IMR-90 (cell line): ENCODE measurements around the gene KIAA1614. TPM values are rescaled to one million over a fixed set of nuclear protein-coding genes. Genes with fewer than 3 reads are reported as not detected.

Source experiments
- ATAC-seq: fragments of 200-7000 bp; cut with Tn5 transposase; 2 replicates; pipeline ENCODE4 v1.9.1; 2020; ENCODE audit warnings: low read depth, mild to moderate bottlenecking, moderate library complexity
- BruUV-seq: library from RNA; stranded (reverse); fragments of 400-500 nt; replicated peaks from 2 replicates; lab custom pipeline; 2021; lab: Mats Ljungman, UMichigan
- CTCF ChIA-PET: fragments of 300-600 bp; formaldehyde crosslinking; extraction: SDS; loops from one replicate; lab custom pipeline; 2021; ENCODE audit warnings: antibody characterized with exemption; lab: Yijun Ruan, JAX
- POLR2A ChIA-PET: fragments of 300-600 bp; sonication (Branson Sonifier 250); formaldehyde crosslinking; loops from one replicate; lab custom pipeline; 2022; ENCODE audit warnings: antibody characterized with exemption; ENCODE audit not compliant: unreplicated experiment; lab: Charles Lee
- DNase-seq: peaks from one replicate; pipeline ENCODE4 v3.0.0; 2013
- H2AFZ ChIP-seq: replicated peaks from 2 replicates; pipeline ENCODE3; 2013; ENCODE audit warnings: low read length, mild to moderate bottlenecking; ENCODE audit not compliant: poor library complexity
- H2AK5ac ChIP-seq: 2 replicates; pipeline ENCODE4 v1.6.1; 2013; ENCODE audit warnings: low read depth, low read length, inconsistent platforms
- H2AK9ac ChIP-seq: replicated peaks from 2 replicates; pipeline ENCODE3; 2013; ENCODE audit warnings: mild to moderate bottlenecking, low read depth, low read length, moderate library complexity; ENCODE audit not compliant: poor library complexity
- H2BK120ac ChIP-seq: 2 replicates; pipeline ENCODE4 v1.6.1; 2013; ENCODE audit warnings: low read depth, low read length, inconsistent platforms
- H2BK15ac ChIP-seq: 3 replicates; pipeline ENCODE4 v1.6.1; 2013; ENCODE audit warnings: low read depth, low read length, inconsistent platforms
- H2BK20ac ChIP-seq: 2 replicates; pipeline ENCODE4 v1.6.1; 2013; ENCODE audit warnings: low read depth, mild to moderate bottlenecking, inconsistent platforms, low read length, moderate library complexity
- H2BK5ac ChIP-seq: 2 replicates; pipeline ENCODE4 v1.6.1; 2013; ENCODE audit warnings: mild to moderate bottlenecking, low read depth, low read length, inconsistent platforms; ENCODE audit not compliant: poor library complexity, severe bottlenecking
- H3K14ac ChIP-seq: replicated peaks from 2 replicates; pipeline ENCODE4 v1.6.1; 2013; ENCODE audit warnings: low read depth, low read length, inconsistent platforms
- H3K18ac ChIP-seq: 2 replicates; pipeline ENCODE4 v1.6.1; 2013; ENCODE audit warnings: low read depth, low read length, control low read depth
- H3K23ac ChIP-seq: 2 replicates; pipeline ENCODE4 v1.6.1; 2013; ENCODE audit warnings: low read depth, low read length, inconsistent platforms
- H3K27ac ChIP-seq: 2 replicates; pipeline ENCODE4 v1.5.1; 2013; ENCODE audit warnings: mild to moderate bottlenecking, control low read depth, low read length; ENCODE audit not compliant: insufficient read depth
- H3K27me3 ChIP-seq: 2 replicates; pipeline ENCODE4 v1.6.1; 2013; ENCODE audit warnings: low read length; ENCODE audit not compliant: control insufficient read depth, insufficient read depth
- H3K36me3 ChIP-seq: 2 replicates; pipeline ENCODE4 v1.6.1; 2013; ENCODE audit warnings: low read length, mixed read lengths; ENCODE audit not compliant: control insufficient read depth, insufficient read depth
- H3K4ac ChIP-seq: 2 replicates; pipeline ENCODE4 v1.6.1; 2013; ENCODE audit warnings: low read depth, low read length, inconsistent platforms
- H3K4me1 ChIP-seq: 2 replicates; pipeline ENCODE4 v1.6.1; 2013; ENCODE audit warnings: low read length, mixed read lengths; ENCODE audit not compliant: control insufficient read depth, insufficient read depth
- H3K4me2 ChIP-seq: 2 replicates; pipeline ENCODE4 v1.6.1; 2013; ENCODE audit warnings: low read depth, mild to moderate bottlenecking, control low read depth, low read length, moderate library complexity
- H3K4me3 ChIP-seq: 2 replicates; pipeline ENCODE4 v1.5.1; 2013; ENCODE audit warnings: low read depth, mild to moderate bottlenecking, control low read depth, low read length, moderate library complexity; ENCODE audit not compliant: insufficient read depth
- H3K56ac ChIP-seq: 2 replicates; pipeline ENCODE4 v1.6.1; 2013; ENCODE audit warnings: low read length, inconsistent platforms; ENCODE audit not compliant: insufficient read depth; ENCODE audit errors: extremely low read depth
- H3K79me1 ChIP-seq, 2 experiments: 2 replicates each; pipeline ENCODE4 v1.6.1; 2013; ENCODE audit warnings: low read length in 2 of 2, inconsistent platforms in 1 of 2, low read depth in 1 of 2
- H3K9ac ChIP-seq: 2 replicates; pipeline ENCODE4 v1.6.1; 2013; ENCODE audit warnings: low read depth, low read length, control low read depth
- H3K9me1 ChIP-seq: 2 replicates; pipeline ENCODE4 v1.6.1; 2013; ENCODE audit warnings: low read length, inconsistent platforms; ENCODE audit not compliant: insufficient read depth
- H3K9me3 ChIP-seq: 2 replicates; pipeline ENCODE4 v1.6.1; 2013; ENCODE audit warnings: low read length; ENCODE audit not compliant: control insufficient read depth, insufficient read depth
- H4K20me1 ChIP-seq: 2 replicates; pipeline ENCODE4 v1.6.1; 2013; ENCODE audit warnings: low read length, inconsistent platforms; ENCODE audit not compliant: insufficient read depth
- H4K5ac ChIP-seq: 2 replicates; pipeline ENCODE4 v1.6.1; 2013; ENCODE audit warnings: mild to moderate bottlenecking, low read depth, low read length, control low read depth
- H4K8ac ChIP-seq, 2 experiments: 2 replicates each; pipeline ENCODE4 v1.6.1; 2013; ENCODE audit warnings: low read depth in 2 of 2, low read length in 2 of 2, control low read depth in 1 of 2, inconsistent platforms in 1 of 2
- H4K91ac ChIP-seq: 2 replicates; pipeline ENCODE4 v1.6.1; 2013; ENCODE audit warnings: low read depth, low read length, inconsistent platforms; ENCODE audit not compliant: insufficient read depth
- CHD1 ChIP-seq: IDR thresholded peaks from 2 replicates; pipeline ENCODE4 v1.6.1; 2012; ENCODE audit warnings: low read depth, low read length, improper control_type of control experiment
- MXI1 ChIP-seq: IDR thresholded peaks from 2 replicates; pipeline ENCODE4 v1.6.1; 2012; ENCODE audit warnings: low read depth, mild to moderate bottlenecking, low read length, moderate library complexity, borderline replicate concordance
- NFE2L2 ChIP-seq: fragments of 150-350 bp; IDR thresholded peaks from 2 replicates; pipeline ENCODE4 v1.6.1; 2016; ENCODE audit warnings: low read depth, mild to moderate bottlenecking, low read length
- SMC3 ChIP-seq: fragments of 150-350 bp; IDR thresholded peaks from 2 replicates; pipeline ENCODE4 v1.6.1; 2016; ENCODE audit warnings: low read depth, mild to moderate bottlenecking, antibody characterized with exemption, low read length, moderate library complexity
- WGBS, 2 experiments: methylation state at CpG; one replicate each; pipeline versions ENCODE4 v1.1.5 to v1.1.7; 2013; ENCODE audit warnings: missing lambda C conversion rate in 2 of 2; ENCODE audit not compliant: insufficient read length in 1 of 2; ENCODE audit errors: extremely low coverage in 2 of 2; 5-methylcytosine and 5-hydroxymethylcytosine counted together
- dilution Hi-C: fragments of 300-500 bp; cut with HindIII; formaldehyde crosslinking; loops from one replicate; pipeline ENCODE4 v1.14.3; 2018; ENCODE audit warnings: low sequenced_read_pairs; ENCODE audit not compliant: unreplicated experiment
- in situ Hi-C: fragments of 300-500 bp; cut with MboI; formaldehyde crosslinking; loops from 3 replicates; pipeline ENCODE4 v1.14.3; 2019; ENCODE audit warnings: low sequenced_read_pairs, inconsistent platforms, mixed read lengths
- intact Hi-C: fragments of 100-400 bp; cut with micrococcal nuclease; formaldehyde crosslinking; loops from 2 replicates; pipeline ENCODE4 v1.10.0; 2022
- polyA plus RNA-seq, 3 experiments: library from polyadenylated mRNA; depleted of rRNA; stranded (reverse); fragments of >200 nt; gene quantifications; 2 replicates each; pipeline ENCODE4 v1.2.3, GENCODE V29; 2012; ENCODE audit warnings: low replicate concordance in 1 of 3
- total RNA-seq: library from RNA; depleted of rRNA; stranded (reverse); fragments of >200 nt; gene quantifications from 2 replicates; pipeline ENCODE4 v1.2.3, GENCODE V29; 2012
- TF ChIP-seq, protein P1 (sequence below): conservative IDR thresholded peaks from 2 replicates; pipeline ENCODE4 v1.5.1; 2012; ENCODE audit warnings: mild to moderate bottlenecking, low read depth, low read length, improper control_type of control experiment
- TF ChIP-seq, protein P2 (sequence below): fragments of 150-350 bp; IDR thresholded peaks from 2 replicates; pipeline ENCODE4 v1.6.1; 2016; ENCODE audit warnings: low read depth, mild to moderate bottlenecking, low read length, moderate library complexity, borderline replicate concordance

The KIAA1614 gene
- total and polyA plus RNA-seq, 2 of the 4 experiments (the other 2 are of a cell fraction) = 1.8 to 3.5 TPM

DNA sequence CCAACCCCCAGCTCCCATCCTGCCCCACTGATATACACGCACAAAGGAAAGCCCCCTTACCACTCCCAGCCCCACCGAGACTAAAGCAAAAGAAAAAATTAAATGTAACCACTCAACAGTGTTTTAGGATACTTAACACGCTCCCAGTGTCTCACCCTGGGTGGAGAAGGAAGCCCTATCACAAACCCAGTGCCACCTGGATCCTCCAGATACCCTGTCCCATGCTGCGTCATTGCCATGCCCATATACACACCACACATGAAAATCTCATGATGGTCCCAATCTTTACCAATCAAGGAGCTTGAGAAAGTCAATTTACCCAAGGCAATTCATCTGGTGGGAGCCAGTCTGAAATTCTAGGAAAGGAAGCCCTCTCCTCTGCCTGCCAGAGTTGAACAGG, 11.2 kb downstream of the KIAA1614 start (continued):
- TF ChIP-seq SMC3 = no peak
- TF ChIP-seq CHD1 = no peak
- no peak for TF ChIP-seq NFE2L2

DNA sequence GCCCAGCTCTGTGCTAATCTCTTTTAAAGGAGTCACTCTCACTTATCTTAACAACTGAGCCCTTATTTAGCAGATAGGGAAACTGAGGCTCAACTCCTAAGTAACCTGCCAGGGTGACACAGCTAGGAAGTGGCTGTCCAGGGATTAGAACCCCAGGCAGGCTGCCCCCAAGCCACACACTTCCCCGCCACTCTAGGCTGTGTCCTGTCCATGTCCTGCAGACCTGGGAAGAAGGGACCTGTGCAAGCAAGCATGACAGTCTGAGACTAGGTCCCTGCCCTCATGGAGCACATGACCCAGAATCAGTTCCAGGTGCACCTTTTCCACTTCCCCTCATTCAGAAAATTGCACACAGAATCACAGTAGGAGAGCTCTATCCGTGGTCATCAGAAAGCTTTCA, 12.2 kb downstream of the KIAA1614 start:
- Histone ChIP-seq H3K36me3 (peaks cover 8% of the 10 kb centered on the region; the same call in 1 of the 2 replicates), H4K91ac (no peak overlapping the region), H2AK5ac (no peak overlapping the region), H3K4me3 (no peak overlapping the region), H2BK15ac (no peak overlapping the region), H2AFZ (no peak overlapping the region), H3K9me3 (no peaks in the 10 kb centered on the region), H3K9ac (no peak overlapping the region), H3K14ac (no peak overlapping the region), H3K27me3 (no peaks in the 10 kb centered on the region), H2BK5ac (no peak overlapping the region), H4K20me1 (peaks cover 9% of the 10 kb centered on the region; the same call in 1 of the 2 replicates), H3K4me2 (no peak overlapping the region), H3K4ac (no peak overlapping the region), H3K18ac (no peak overlapping the region), H3K23ac (no peak overlapping the region), H3K79me1 (peaks cover 0 to 2% of the 10 kb centered on the region in 2 experiments; a peak in 1 of 4 replicates), H2BK20ac (no peak overlapping the region), H3K4me1 (peaks cover 16% of the 10 kb centered on the region), H3K56ac (no peak overlapping the region), H4K5ac (no peak overlapping the region), H3K9me1 (0 out of 2 replicates have a peak, but pooled peaks cover 10% of the 10 kb centered on the region), H2AK9ac (no peak overlapping the region), H2BK120ac (no peak overlapping the region), H4K8ac (no peak overlapping the region), H3K27ac (no peak overlapping the region)
- no peak for DNase-seq
- in situ Hi-C loops (no loop called here), dilution Hi-C loops (no loop called here), intact Hi-C loops (no loop called here)
- CTCF ChIA-PET = no interaction called here
- TF ChIP-seq CHD1 (no peak), MXI1 (no peak)
- TF ChIP-seq, protein P1, sequence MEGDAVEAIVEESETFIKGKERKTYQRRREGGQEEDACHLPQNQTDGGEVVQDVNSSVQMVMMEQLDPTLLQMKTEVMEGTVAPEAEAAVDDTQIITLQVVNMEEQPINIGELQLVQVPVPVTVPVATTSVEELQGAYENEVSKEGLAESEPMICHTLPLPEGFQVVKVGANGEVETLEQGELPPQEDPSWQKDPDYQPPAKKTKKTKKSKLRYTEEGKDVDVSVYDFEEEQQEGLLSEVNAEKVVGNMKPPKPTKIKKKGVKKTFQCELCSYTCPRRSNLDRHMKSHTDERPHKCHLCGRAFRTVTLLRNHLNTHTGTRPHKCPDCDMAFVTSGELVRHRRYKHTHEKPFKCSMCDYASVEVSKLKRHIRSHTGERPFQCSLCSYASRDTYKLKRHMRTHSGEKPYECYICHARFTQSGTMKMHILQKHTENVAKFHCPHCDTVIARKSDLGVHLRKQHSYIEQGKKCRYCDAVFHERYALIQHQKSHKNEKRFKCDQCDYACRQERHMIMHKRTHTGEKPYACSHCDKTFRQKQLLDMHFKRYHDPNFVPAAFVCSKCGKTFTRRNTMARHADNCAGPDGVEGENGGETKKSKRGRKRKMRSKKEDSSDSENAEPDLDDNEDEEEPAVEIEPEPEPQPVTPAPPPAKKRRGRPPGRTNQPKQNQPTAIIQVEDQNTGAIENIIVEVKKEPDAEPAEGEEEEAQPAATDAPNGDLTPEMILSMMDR = no peak
- TF ChIP-seq, protein P2, sequence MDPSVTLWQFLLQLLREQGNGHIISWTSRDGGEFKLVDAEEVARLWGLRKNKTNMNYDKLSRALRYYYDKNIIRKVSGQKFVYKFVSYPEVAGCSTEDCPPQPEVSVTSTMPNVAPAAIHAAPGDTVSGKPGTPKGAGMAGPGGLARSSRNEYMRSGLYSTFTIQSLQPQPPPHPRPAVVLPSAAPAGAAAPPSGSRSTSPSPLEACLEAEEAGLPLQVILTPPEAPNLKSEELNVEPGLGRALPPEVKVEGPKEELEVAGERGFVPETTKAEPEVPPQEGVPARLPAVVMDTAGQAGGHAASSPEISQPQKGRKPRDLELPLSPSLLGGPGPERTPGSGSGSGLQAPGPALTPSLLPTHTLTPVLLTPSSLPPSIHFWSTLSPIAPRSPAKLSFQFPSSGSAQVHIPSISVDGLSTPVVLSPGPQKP = no peak
- WGBS, 2 experiments = 86% methylated on average over 2 of the region's 2 CpGs; no CpG with 5 or more reads in 1 of the 2 experiments
- POLR2A ChIA-PET = no interaction called here
- BruUV-seq = no TSS peak
- no peak for ATAC-seq
